GM12873 (cell line): ENCODE measurements around the gene RACK1.

Experiments used
- CTCF ChIP-seq: IDR thresholded peaks from 2 replicates; pipeline ENCODE4 v1.5.1; 2012; ENCODE audit warnings: low read depth, mild to moderate bottlenecking, moderate library complexity, low read length, control low read depth; ENCODE audit not compliant: insufficient read depth; ENCODE audit errors: missing control alignments

RACK1 gene

GRCh38 chr5:181233088-181233800 is 10.5 kb downstream of the RACK1 start:
- TF ChIP-seq CTCF: no peak

GRCh38 chr5:181232593-181232992 is 11.1 kb downstream of the RACK1 start:
- no peak for TF ChIP-seq CTCF

GRCh38 chr5:181231432-181231831 is 12.3 kb downstream of the RACK1 start:
- TF ChIP-seq CTCF: no peak

- no peak for TF ChIP-seq CTCF
Measured at GRCh38 chr5:181230551-181230950, 13.2 kb downstream of the RACK1 start.

GRCh38 chr5:181229996-181230395 is 13.7 kb downstream of the RACK1 start:
- no peak for TF ChIP-seq CTCF

- TF ChIP-seq CTCF: no peak
Measured at GRCh38 chr5:181224390-181225229, 19.1 kb downstream of the RACK1 start.

- no peak for TF ChIP-seq CTCF
Measured at GRCh38 chr5:181223729-181224389, 19.8 kb downstream of the RACK1 start.
